Activated T-helper 1 cell treated with anti-CD3 and anti-CD28 coated beads, Interleukin-2, amount 50 U/mL, for 16 hours (primary cell): ENCODE data around the gene VMO1.

ENCODE experiments used
- DNase-seq, 2 donors: peaks; one replicate each; pipeline ENCODE4 v3.0.0-alpha.2; 2020; ENCODE audit warnings: low read depth in 1 of 2, low spot score in 1 of 2

Gene VMO1

DNA sequence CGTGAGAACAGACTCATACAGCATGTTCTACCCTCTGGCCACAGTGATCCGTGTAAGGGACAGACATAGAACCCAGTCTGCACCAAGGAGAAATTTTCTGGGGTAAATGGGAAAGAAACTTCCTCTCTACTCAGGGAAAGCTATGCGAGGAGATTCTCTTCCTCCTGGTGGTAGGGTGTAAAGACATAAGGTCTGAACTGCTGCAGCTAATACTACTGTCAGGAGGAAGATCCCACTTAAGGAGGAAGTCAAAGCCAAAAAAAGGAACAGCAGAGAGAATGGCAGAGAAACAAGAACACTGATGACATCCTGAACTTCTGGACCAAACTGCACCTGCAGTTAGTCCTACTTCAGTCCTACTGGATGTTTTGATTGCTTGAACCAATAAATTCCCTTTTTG, 21.6 kb downstream of the VMO1 start:
- DNase-seq = no peak

DNA sequence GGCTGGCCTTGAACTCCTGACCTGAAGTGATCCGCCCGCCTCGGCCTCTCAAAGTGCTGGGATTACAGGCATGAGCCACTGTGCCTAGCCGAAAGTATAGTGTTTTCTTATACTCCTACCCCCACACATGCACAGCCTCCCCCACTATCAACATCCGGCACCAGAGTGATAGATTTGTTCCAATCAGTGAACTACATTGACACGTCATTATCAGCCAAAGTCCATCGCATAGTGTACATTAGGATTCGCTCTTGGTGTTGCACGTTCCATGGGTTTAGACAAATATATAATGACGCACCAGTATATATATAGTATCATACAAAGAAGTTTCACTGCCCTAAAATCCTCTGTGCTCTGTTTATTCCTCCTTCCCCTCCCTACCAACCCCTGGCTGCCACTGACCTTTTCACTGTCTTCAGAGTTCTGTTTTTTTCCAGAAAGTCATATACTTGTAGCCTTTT, 26.4 kb downstream of the VMO1 start:
- DNase-seq = no peak

DNA sequence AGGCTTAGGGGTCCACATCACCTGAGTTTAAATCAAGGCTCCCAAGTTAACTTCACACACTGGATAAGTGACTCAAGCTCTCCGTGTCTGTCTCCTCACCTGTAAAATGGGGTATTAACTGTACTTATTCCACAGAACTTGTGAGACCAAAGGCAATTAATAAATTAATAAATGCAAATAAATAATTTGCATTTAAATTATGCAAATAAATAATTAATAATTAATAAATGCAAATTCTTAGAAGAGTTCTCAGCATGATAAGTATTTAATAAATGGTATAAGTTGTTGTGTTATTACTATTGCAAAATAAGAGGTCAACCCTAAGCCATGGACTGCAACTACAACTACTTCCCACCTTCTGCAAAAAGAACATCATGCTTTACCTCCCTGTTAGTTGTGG, 32.8 kb downstream of the VMO1 start:
- no peak for DNase-seq

DNA sequence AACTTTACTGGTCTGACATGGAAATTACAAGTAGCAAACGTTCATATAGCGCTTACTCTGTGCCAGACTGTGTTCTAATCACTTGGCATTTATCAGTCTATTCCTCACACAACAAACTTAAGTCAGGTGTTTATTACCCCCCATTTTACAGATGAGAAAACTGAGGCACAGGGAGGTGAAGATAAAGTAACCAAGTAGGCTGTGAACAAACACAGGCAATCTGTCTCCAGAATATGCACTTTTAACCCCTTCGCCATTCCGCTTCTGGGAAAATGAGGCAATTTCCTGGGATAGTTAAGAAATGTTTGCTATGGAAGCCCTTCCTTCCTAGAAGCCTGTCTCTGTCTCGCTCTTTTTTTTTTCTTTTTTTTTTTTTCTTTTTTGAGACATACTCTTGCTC, 34.2 kb downstream of the VMO1 start:
- DNase-seq = no peak

DNA sequence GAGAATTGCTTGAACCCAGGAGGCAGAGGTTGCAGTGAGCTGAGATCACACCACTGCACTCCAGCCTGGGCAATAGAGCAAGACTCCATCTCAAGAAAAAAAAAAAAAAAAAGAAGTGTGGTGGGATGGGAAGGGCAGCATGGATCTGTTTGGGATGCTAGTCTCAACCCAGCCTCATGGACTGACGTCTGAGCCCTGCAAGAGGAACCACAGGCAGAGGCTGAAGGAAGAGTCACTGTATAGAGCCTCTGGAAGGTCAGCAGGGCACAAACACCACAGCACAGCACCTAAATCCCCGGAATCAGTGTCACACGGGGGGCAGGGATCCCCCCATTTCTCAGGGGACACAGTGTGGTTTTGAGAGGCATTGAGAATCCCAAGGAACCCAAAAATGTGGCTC, 35.6 kb downstream of the VMO1 start:
- DNase-seq = no peak

DNA sequence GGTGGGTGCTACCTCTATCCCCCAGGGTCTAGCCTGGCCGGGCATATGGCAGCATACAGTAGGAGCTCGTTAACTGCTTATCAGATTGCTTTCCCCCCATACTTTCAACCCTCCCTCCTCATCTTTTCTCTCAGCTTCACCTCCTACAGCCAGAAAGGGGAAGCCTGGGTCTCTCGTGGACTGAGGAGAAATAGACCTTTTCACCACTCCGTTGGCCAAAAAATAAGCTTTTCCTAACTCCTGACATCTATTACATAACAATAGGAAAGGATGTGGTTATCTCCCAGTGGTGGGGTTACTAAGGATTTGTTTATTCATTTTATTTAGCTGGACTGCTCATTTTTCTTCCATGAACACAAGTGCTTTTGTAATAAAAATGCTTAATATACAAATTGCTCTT, 37.5 kb downstream of the VMO1 start:
- no peak for DNase-seq

DNA sequence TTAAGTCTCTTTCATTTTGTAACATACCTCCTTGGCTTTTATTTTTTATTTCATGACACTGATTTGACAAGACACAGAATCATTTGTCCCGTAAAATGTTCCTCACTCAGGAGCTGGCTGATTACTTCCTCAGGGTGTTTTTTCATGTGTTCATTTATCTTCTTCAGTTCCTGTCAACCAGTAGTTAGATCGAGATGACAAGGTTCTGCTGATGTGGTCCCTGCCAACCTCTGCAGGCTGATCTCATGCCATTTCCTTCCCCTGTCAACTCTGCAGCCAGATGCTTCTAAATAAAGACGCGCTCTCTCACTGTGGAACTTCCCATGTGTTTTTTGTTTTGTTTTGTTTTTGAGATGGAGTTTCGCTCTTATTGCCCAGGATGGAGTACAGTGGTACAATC, 38.3 kb downstream of the VMO1 start:
- no peak for DNase-seq

DNA sequence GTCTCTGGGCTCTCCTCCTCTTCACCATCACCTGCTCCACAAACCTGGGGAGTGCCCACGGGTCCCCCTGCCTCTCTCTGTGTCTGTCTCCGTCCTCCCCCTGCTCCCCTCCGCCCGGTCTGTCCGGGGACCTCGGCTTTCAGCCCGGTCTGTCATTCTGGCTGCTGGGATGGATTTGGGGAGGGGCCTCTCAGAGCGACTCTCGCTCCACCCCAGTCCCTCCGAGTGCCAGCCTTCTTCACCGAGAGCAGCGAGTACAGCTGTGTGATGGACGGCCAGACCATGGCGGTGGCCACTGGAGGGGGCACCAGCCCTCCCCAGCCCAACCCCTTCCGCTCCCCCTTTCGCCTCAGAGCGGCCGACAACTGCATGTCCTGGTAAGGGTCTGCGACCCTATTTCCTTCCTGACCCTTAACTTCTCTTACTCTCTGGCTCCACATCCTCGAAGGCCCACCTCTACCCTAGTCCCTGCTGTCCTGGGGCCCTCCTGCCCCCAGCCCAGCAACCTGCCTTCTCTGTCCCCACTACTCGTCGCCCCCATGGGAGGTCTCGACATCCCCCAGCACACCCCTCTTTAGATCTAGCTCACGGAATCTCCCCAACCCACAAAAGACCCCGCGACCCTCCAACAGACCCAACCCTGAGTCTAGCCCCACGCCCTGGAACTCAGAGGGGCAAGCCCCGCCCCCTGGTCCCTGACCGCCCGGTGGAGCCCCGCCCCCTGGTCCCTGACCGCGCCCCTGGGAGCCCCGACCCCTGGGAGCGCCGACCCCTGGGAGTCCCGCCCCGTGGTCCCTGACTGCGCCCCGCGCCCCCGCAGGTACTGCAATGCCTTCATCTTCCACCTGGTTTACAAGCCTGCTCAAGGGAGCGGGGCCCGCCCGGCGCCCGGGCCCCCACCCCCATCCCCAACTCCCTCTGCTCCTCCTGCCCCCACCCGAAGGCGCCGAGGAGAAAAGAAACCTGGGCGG, 40.9 kb downstream of the VMO1 start:
- DNase-seq = no peak

DNA sequence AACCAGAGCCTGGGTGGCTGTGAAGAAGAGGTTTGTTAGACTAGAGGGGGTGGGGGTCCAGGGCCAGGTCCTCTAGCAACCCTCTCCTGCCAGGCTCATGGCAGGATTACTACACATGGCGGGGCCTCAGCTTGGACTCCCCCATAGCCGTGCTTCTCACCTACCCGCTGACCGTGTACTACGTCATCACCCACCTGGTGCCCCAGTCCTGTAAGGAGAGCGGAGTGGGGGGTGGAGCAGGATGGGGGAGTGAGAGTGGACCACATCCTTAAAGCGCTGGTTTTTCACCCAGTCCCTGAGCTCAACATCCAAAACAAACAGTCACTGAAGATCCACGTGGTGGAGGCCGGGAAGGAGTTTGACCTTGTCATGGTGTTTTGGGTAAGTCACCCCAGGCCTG, 42.3 kb downstream of the VMO1 start:
- no peak for DNase-seq

DNA sequence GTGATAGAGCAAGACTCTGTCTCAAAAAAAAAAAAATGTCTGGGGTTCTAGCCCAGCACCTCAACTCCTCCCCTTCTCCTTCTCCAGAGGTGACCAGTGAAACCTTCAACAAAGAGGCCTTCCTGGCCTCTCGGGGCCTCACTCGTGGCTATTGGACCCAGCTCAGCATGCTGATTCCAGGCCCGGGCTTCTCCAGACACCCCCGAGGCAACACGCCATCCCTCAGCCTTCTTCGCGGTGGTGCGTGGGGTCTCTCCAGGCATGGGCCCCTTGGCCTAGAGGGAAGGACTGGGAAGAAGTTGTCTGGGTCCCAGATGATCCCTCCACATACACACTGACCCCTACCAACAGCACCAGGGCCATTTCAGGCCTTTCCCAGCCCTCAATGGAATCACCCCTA, 42.9 kb downstream of the VMO1 start:
- no peak for DNase-seq

DNA sequence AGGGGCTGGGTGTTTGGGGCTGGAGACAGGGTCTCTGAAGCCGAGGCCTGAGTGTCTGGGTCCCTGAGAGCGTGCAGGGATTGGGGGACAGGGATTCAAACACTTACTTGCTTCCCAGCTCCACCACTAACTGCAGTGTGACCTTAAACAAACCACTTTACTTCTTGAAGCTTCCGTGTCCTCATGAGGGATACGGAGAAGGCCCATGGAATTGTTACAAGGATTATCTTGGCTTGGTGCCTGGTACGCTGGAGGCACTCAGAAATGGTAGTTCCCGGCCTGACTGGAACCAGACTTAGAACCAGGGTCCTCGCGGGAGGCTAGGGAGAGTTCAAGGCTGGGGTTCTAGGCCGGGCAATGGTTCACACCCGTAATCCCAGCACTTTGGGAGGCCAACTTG, 43.5 kb downstream of the VMO1 start:
- no peak for DNase-seq

DNA sequence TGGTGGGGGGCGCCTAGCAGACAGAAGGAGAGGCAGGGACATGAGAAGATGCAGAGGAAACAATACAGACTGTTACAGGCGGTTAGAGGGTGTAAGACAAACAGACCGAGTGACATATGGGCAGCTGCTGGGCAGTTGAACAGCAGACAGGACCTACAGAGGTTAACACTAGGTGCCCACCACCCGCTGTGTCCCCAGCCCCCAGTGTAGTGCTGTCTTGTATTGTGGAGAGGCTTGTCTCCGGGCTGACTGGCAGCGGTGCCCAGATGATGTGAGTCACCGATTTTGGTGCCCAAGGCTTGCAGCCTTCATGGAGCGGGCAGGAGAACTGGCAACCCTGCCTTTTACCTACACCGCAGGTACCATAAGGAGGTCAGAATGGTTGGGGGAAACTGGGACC, 44.0 kb downstream of the VMO1 start:
- no peak for DNase-seq

DNA sequence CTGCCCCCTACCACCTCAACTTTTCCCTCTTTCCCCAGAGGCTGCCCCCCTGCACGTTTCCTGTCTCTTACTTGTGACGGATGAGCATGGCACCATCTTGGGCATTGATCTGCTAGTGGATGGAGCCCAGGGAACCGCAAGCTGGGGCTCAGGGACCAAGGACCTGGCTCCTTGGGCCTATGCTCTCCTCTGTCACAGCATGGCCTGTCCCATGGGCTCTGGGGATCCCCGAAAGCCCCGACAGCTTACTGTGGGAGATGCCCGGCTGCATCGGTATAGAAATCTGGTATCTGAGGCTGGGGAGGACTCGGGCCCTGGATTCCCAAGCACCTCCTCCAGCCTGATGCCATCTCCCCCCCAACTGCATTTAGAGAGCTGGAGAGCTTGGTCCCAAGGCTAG, 44.6 kb downstream of the VMO1 start:
- DNase-seq = no peak

DNA sequence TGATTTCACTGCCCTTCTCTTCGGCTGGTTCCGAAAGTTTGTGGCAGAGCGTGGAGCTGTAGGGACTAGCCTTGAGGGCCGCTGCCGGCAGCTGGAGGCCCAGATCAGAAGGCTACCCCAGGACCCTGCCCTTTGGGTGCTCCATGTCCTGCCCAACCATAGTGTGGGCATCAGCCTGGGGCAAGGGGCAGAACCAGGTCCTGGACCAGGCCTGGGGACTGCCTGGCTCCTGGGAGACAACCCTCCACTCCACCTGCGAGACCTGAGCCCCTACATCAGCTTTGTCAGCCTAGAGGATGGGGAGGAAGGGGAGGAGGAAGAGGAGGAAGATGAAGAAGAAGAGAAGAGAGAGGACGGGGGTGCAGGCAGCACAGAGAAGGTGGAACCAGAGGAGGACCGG, 45.6 kb downstream of the VMO1 start:
- DNase-seq = no peak

DNA sequence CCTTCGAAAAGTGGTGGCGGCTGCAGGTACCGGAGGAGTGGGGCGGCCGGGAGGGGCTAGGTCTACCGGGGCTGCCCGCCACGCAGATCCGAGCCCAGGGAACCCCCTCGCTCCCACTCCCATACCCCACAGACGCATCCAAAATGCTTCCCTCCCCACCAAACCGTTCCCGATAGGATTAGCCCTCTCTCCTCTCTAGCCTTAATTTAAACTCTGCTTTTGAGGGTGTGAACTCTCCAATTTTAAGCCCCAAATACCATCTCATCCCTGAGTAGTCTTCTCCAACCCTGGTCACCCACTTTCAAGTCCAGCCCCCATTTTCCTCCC, 46.2 kb downstream of the VMO1 start:
- DNase-seq = no peak

DNA sequence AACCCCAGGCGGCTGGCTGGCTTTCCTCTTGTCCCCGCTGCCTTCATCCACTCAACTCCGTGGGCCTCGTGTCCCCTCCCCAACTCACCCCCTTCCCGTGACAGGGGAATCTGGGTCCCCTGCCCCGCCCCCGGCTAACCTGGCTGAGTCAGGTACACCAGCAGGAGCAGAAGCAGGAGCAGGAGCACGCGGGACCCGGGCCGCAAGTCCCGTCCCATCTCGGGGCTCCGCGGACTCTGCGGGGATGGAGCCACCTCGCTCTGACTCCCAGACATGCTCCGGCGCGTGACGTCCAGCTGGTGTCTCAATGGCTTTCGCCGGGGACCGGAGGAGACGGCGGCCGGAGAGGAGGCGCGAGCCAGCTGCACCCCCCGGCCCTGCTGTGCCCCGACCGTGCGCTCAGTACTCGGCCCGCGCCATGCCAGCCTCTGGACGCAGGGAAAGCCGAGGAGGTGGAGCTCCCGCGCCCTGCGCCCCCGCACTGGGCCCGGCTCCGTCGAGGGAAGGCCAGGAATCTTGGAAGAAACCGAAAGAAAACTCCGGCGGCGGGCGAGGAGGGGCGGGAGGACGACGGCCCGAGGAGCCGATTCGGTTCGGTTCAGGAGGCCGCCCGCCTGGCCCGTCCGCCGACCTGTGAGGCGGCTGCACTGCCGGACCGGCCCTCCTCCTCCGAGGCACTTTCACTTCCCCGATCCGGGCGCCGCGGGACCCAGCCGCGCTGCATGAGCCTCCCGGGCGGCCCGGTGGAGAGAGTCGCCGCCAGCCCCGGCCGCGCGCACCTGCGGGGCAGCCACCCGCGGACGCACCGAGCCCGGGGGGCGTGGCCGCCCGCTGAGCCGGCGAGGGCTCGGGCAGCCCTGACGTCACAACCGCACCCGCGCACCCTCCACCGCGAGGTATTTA, 46.8 kb downstream of the VMO1 start, which contains the start of the genes CXCL16 and ZMYND15:
CXCL16 (minus strand) TSS at position 807 of the 903 bp plus-strand sequence; CDS start at position 218, 589 bp downstream.
ZMYND15 (plus strand) TSS at position 712 of the 903 bp plus-strand sequence. CDS start 716 bp downstream, outside the sequence.
- peak in 1 of 2 donors; percentile 37 for DNase-seq

DNA sequence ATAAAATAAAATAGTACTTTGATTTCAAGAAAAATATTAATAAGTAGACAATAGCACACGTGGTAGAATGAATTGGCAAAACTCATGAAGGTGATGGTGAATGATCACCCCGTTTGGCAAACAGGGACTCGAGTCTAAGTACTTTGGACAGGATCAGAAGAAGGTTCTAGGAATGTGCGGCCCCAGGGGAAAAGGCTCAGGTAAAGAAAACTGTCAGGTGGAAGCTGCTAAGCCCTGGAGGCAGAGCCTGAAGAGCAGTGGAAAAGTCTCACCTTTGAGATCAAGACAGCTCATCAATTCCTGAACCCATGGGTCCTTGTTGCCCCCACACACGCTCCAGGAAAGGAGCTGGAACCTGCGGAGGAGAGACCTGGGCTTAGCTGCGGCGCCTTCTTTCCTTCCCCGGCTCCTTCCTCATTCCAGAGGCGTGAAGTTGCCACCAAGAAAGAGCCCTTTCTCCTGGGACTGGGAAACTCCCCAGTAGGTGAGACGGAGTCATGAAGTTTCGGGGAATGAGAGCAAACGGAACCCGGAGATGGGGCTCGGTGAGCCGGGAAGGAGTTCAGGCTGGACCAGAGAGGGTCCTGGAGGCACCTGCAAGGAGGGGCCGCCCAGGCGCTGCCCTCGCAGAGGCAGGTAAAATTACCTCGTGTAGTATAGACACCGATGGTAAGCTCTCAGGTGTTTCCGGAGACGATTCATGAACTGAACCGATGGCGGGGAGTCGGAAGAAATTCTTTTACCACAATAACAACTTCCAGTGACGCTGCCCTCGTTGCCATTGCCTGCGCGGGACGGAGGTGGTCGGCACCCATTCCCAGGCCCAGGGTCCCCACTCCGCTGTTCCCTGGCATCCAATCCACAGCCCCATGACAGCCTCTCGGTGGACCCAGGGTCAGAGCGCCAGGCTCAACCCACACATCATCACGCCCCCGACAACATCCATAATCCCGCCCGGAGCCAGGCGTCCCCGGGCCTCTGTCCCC, 47.7 kb downstream of the VMO1 start:
- DNase-seq = no peak

DNA sequence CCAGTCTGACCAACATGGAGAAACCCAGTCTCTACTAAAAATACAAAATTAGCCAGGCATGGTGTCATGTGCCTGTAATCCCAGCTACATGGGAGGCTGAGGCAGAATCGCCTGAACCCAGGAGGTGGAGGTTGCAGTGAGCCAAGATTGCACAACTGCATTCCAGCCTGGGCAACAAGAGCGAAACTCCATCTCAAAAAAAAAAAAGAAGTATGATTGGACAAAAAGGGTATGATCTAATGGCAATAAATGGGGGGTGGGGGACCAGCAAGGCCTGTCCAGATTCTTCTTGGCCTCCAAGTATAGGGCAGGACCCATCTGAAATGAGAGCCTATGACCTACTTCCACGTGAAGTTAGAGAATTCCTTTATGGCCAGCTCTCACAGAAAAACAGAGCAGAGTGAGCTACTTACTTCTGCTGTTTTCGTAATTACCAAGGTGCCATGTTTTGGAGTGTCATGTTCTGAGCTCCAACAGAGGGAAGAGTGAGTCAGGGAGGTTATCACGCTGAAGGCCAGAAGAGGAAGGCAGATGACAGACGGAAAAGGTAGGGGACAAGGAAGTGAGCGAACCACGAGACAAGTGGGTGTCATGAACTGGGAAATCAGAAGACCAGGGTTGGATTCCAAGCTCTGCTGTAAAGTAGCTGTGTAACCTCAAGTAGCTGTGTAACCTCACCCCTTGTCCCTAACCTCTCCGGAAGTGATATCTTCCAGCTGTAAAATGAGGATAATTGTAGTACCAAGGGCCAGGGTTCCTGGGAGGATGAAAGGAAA, 50.1 kb downstream of the VMO1 start:
- DNase-seq = no peak
